HCT116 (cell line): ENCODE data around the gene SLC16A12. TPM values are rescaled to one million over a fixed set of nuclear protein-coding genes. Genes with fewer than 3 reads are reported as not detected.

Experiments used
- ATAC-seq: fragments of 200-7000 bp; cut with Tn5 transposase; 2 replicates; pipeline ENCODE4 v1.9.1; 2020; ENCODE audit warnings: mild to moderate bottlenecking, moderate library complexity
- BruUV-seq: library from RNA; stranded (reverse); fragments of 400-500 nt; replicated peaks from 2 replicates; lab custom pipeline; 2021; lab: Mats Ljungman, UMichigan
- CTCF ChIA-PET: fragments of 300-600 bp; sonication (Branson Sonifier 250); formaldehyde crosslinking; loops from one replicate; lab custom pipeline; 2021; ENCODE audit warnings: antibody characterized with exemption; lab: Charles Lee
- POLR2A ChIA-PET: fragments of 300-600, 350-600 bp; sonication (Branson Sonifier 250); formaldehyde crosslinking; loops from one replicate; lab custom pipeline; 2021; ENCODE audit warnings: antibody characterized with exemption; lab: Charles Lee
- RAD21 ChIA-PET, 2 experiments: fragments of 300-600 bp; sonication (Branson Sonifier 250); formaldehyde crosslinking; loops; one replicate each; lab custom pipeline; 2023; ENCODE audit warnings: low total read pairs in 2 of 2; ENCODE audit not compliant: uncharacterized antibody in 2 of 2, unreplicated experiment in 2 of 2, low non-redundant PET in 1 of 2; lab: Charles Lee
- DNase-seq: peaks from one replicate; pipeline ENCODE4 v3.0.0-alpha.2; 2010; ENCODE audit warnings: low read depth, low spot score
- H2AFZ ChIP-seq: fragments of 200-600 bp; shearing (Covaris generic), sonication (generic); 2 replicates; pipeline ENCODE4 v1.6.1; 2017; ENCODE audit warnings: low read depth, mixed run types, mixed read lengths, antibody characterized with exemption, low read length; ENCODE audit not compliant: poor library complexity, severe bottlenecking
- H3K27ac ChIP-seq: 2 replicates; pipeline ENCODE4 v1.5.1; 2012; ENCODE audit warnings: low read depth, low read length
- H3K27me3 ChIP-seq: fragments of 200-600 bp; sonication (generic); 2 replicates; pipeline ENCODE4 v1.6.1; 2016; ENCODE audit warnings: mixed run types, low read length, mixed read lengths; ENCODE audit not compliant: insufficient read depth
- H3K36me3 ChIP-seq, 2 experiments: fragments of 200-500 bp in 1 of 2; fragments of 200-600 bp in 1 of 2; sonication (Bioruptor generic) in 1 of 2; sonication (generic) in 1 of 2; 2 replicates each; pipeline versions ENCODE4 v1.5.1 to v1.6.1; 2014 to 2016; ENCODE audit warnings: low read length in 2 of 2, inconsistent platforms in 1 of 2, mixed read lengths in 1 of 2, mixed run types in 1 of 2; ENCODE audit not compliant: insufficient read depth in 2 of 2, control insufficient read depth in 1 of 2
- H3K4me1 ChIP-seq, 2 experiments: fragments of 200-600 bp in 1 of 2; sonication (generic) in 1 of 2; 2 replicates each; pipeline versions ENCODE4 v1.5.1 to v1.6.1; 2012 to 2017; ENCODE audit warnings: low read length in 2 of 2, inconsistent platforms in 1 of 2, mild to moderate bottlenecking in 1 of 2, mixed read lengths in 1 of 2, mixed run types in 1 of 2, moderate library complexity in 1 of 2; ENCODE audit not compliant: insufficient read depth in 2 of 2, control insufficient read depth in 1 of 2
- H3K4me2 ChIP-seq: fragments of 200-600 bp; sonication (generic); 2 replicates; pipeline ENCODE4 v1.6.1; 2017; ENCODE audit warnings: mixed run types, low read length, mixed read lengths
- H3K4me3 ChIP-seq, 2 experiments: fragments of 200-600 bp in 1 of 2; sonication (generic) in 1 of 2; replicated peaks in 1 of 2; 2 replicates each; pipeline ENCODE4 v1.5.1; 2011 to 2016; ENCODE audit warnings: low read length in 2 of 2, control low read depth in 1 of 2, low read depth in 1 of 2, mild to moderate bottlenecking in 1 of 2, mixed read lengths in 1 of 2, mixed run types in 1 of 2
- H3K79me2 ChIP-seq: fragments of 200-600 bp; sonication (generic); 2 replicates; pipeline ENCODE4 v1.6.1; 2017; ENCODE audit warnings: mild to moderate bottlenecking, mixed run types, low read length, moderate library complexity, mixed read lengths; ENCODE audit not compliant: insufficient read depth
- H3K9ac ChIP-seq: fragments of 200-600 bp; sonication (generic); 2 replicates; pipeline ENCODE4 v1.6.1; 2016; ENCODE audit warnings: low read length, mixed read lengths
- H3K9me2 ChIP-seq: fragments of 200-600 bp; sonication (generic), shearing (Covaris generic); 2 replicates; pipeline ENCODE4 v1.6.1; 2017; ENCODE audit warnings: mixed run types, mild to moderate bottlenecking, moderate library complexity; ENCODE audit not compliant: insufficient read depth
- H3K9me3 ChIP-seq, 2 experiments: fragments of 200-500 bp in 1 of 2; fragments of 200-600 bp in 1 of 2; sonication (Bioruptor generic) in 1 of 2; sonication (generic) in 1 of 2; 2 replicates each; pipeline ENCODE4 v1.6.1; 2014 to 2017; ENCODE audit warnings: low read length in 2 of 2, mixed read lengths in 2 of 2, inconsistent platforms in 1 of 2, low read depth in 1 of 2, mild to moderate bottlenecking in 1 of 2, mixed run types in 1 of 2, moderate library complexity in 1 of 2; ENCODE audit not compliant: control insufficient read depth in 1 of 2, insufficient read depth in 1 of 2
- H4K20me1 ChIP-seq: fragments of 200-600 bp; sonication (generic), shearing (Covaris generic); 2 replicates; pipeline ENCODE4 v1.6.1; 2017; ENCODE audit warnings: mixed run types, mild to moderate bottlenecking, moderate library complexity; ENCODE audit not compliant: insufficient read depth
- CBX3 ChIP-seq: IDR thresholded peaks from 2 replicates; pipeline ENCODE4 v1.6.1; 2012; ENCODE audit warnings: low read depth
- EZH2 ChIP-seq: fragments of 200-600 bp; sonication (generic); IDR thresholded peaks from 2 replicates; pipeline ENCODE4 v1.6.1; 2017; ENCODE audit warnings: antibody characterized with exemption, mixed run types
- EZH2phosphoT487 ChIP-seq: fragments of 200-600 bp; IDR thresholded peaks from 2 replicates; pipeline ENCODE4 v1.6.1; 2018; ENCODE audit warnings: antibody characterized with exemption, borderline replicate concordance
- FOSL1 ChIP-seq: IDR thresholded peaks from 2 replicates; pipeline ENCODE4 v1.6.1; 2012; ENCODE audit warnings: low read depth
- JUND ChIP-seq: IDR thresholded peaks from 2 replicates; pipeline ENCODE4 v1.6.1; 2012
- POLR2AphosphoS5 ChIP-seq: IDR thresholded peaks from 2 replicates; pipeline ENCODE4 v1.6.1; 2011; ENCODE audit warnings: mild to moderate bottlenecking, low read depth, low read length, moderate library complexity
- REST ChIP-seq: IDR thresholded peaks from 2 replicates; pipeline ENCODE4 v1.6.1; 2012; ENCODE audit warnings: low read depth
- SP1 ChIP-seq: IDR thresholded peaks from 2 replicates; pipeline ENCODE4 v1.6.1; 2012; ENCODE audit warnings: low read depth
- YY1 ChIP-seq: IDR thresholded peaks from 2 replicates; pipeline ENCODE4 v1.6.1; 2011; ENCODE audit warnings: low read length, low read depth, moderate library complexity, mild to moderate bottlenecking; ENCODE audit not compliant: insufficient replicate concordance; ENCODE audit errors: extremely low read depth
- ZFX ChIP-seq: fragments of 450-650 bp; IDR thresholded peaks from 2 replicates; pipeline ENCODE4 v1.6.1; 2017
- ZNF274 ChIP-seq: fragments of 200-500 bp; sonication (Bioruptor generic); IDR thresholded peaks from 2 replicates; pipeline ENCODE4 v1.6.1; 2014; ENCODE audit warnings: mild to moderate bottlenecking, low read depth, low read length, inconsistent platforms
- intact Hi-C: fragments of 100-400 bp; cut with micrococcal nuclease; formaldehyde crosslinking; loops from 2 replicates; pipeline ENCODE4 v1.10.0; 2022
- total RNA-seq: library from RNA; stranded (reverse); gene quantifications from one replicate; pipeline ENCODE4 v1.2.1, GENCODE V29; 2021; ENCODE audit not compliant: unreplicated experiment

The SLC16A12 gene
- total RNA-seq, 1 experiment from 2014 or later: not detected

GRCh38 chr10:89482256-89482655 lies 53.1 kb downstream of the SLC16A12 start:
- intact Hi-C loops: no loop called here
- no peak for DNase-seq
- H4K20me1 ChIP-seq: no peaks in the 10 kb centered on the region
- CTCF ChIA-PET: no interaction called here
- no TSS peak for BruUV-seq
- H3K4me3 ChIP-seq: no peak overlapping the region
- no peak overlapping the region for H2AFZ ChIP-seq
- H3K27me3 ChIP-seq: no peaks in the 10 kb centered on the region
- no peaks in the 10 kb centered on the region for H3K79me2 ChIP-seq
- RAD21 ChIA-PET: interaction anchor here in 1 of 2 experiments (0.7 kb wide), 1 partner anchor 76 kb away, joined by 3 read pairs; no protein-coding TSS in a partner anchor
- POLR2A ChIA-PET: no interaction called here
- no peaks in the 10 kb centered on the region for H3K9me3 ChIP-seq
- H3K27ac ChIP-seq: no peak overlapping the region
- no peaks in the 10 kb centered on the region for H3K4me1 ChIP-seq
- H3K4me2 ChIP-seq: no peak overlapping the region
- no peak overlapping the region for H3K9ac ChIP-seq
- no peaks in the 10 kb centered on the region for H3K36me3 ChIP-seq
- H3K9me2 ChIP-seq: no peaks in the 10 kb centered on the region
- TF ChIP-seq ZFX: no peak
- TF ChIP-seq REST: no peak
- no peak for TF ChIP-seq CBX3
- TF ChIP-seq YY1: no peak
- no peak for TF ChIP-seq POLR2AphosphoS5
- TF ChIP-seq SP1: no peak
- TF ChIP-seq FOSL1: no peak
- TF ChIP-seq ZNF274: no peak
- no peak for TF ChIP-seq JUND
- no peak for TF ChIP-seq EZH2phosphoT487
- TF ChIP-seq EZH2: no peak
- no peak for ATAC-seq
